NB4 (cell line): Measurements from ENCODE around the gene ITPK1.
A peak's percentile ranks its signal among the peaks of the same experiment; 100 is the strongest.

ENCODE experiments used
- DNase-seq: peaks from one replicate; pipeline ENCODE4 v3.0.0; 2010; ENCODE audit warnings: low read depth
- H3K4me3 ChIP-seq: one replicate; pipeline ENCODE4 v1.5.1; 2011; ENCODE audit warnings: mild to moderate bottlenecking, low read depth, low read length, moderate library complexity
- CTCF ChIP-seq: IDR thresholded peaks from one replicate; pipeline ENCODE4 v1.5.1; 2012; ENCODE audit warnings: low read depth, low read length
- MAX ChIP-seq: IDR thresholded peaks from 2 replicates; pipeline ENCODE4 v1.6.1; 2011; ENCODE audit warnings: low read depth, low read length
- MYC ChIP-seq: IDR thresholded peaks from 2 replicates; pipeline ENCODE4 v1.6.1; 2011; ENCODE audit warnings: low read depth, low read length
- POLR2A ChIP-seq: IDR thresholded peaks from 2 replicates; pipeline ENCODE4 v1.6.1; 2011; ENCODE audit warnings: mild to moderate bottlenecking; ENCODE audit not compliant: insufficient read length; ENCODE audit errors: extremely low read depth

Gene ITPK1

GRCh38 chr14:92923744-92924103 lies 192.0 kb downstream of the ITPK1 start:
- TF ChIP-seq MAX (no peak), CTCF (no peak), POLR2A (no peak), MYC (no peak)
- no peak overlapping the region for H3K4me3 ChIP-seq
- DNase-seq: no peak

- TF ChIP-seq CTCF: no peak
- TF ChIP-seq POLR2A: no peak
- peak; percentile 29; the same call in 1 of the 2 replicates for TF ChIP-seq MAX
- peak; percentile 42; the same call in 1 of the 2 replicates for TF ChIP-seq MYC
- DNase-seq: peak; percentile 57
- no peak within 1 kb of the TSS for H3K4me3 ChIP-seq
Observed at GRCh38 chr14:92922883-92923743, 192.6 kb downstream of the ITPK1 start, which contains the start of gene CHGA. Gene CHGA, plus strand, starts transcription at chr14:92923150. Its CDS starts 210 bp downstream, at chr14:92923360.

GRCh38 chr14:92922155-92922735 lies 193.5 kb downstream of the ITPK1 start:
- no peak overlapping the region for H3K4me3 ChIP-seq
- no peak for DNase-seq

GRCh38 chr14:92920001-92920400 lies 195.7 kb downstream of the ITPK1 start:
- no peak overlapping the region for H3K4me3 ChIP-seq
- TF ChIP-seq MYC: no peak
- TF ChIP-seq MAX: no peak
- no peak for TF ChIP-seq CTCF
- no peak for TF ChIP-seq POLR2A
- no peak for DNase-seq

More at GRCh38 chr14:92922155-92922735, 193.5 kb downstream of the ITPK1 start:
- TF ChIP-seq MAX (no peak), POLR2A (no peak), MYC (no peak), CTCF (no peak)

GRCh38 chr14:92917956-92918355 lies 197.8 kb downstream of the ITPK1 start:
- TF ChIP-seq POLR2A (no peak), MAX (no peak), MYC (no peak), CTCF (no peak)
- no peak for DNase-seq
- no peak overlapping the region for H3K4me3 ChIP-seq
